ENCODE results near the gene KCTD18.

The KCTD18 gene

GRCh38 chr2:200509612-200510433 lies at the start of gene KCTD18:
KCTD18 (minus strand) TSS chr2:200510068; CDS start chr2:200507016, 3,052 bp downstream.
- peak; percentile 7 for DNase-seq

DNA sequence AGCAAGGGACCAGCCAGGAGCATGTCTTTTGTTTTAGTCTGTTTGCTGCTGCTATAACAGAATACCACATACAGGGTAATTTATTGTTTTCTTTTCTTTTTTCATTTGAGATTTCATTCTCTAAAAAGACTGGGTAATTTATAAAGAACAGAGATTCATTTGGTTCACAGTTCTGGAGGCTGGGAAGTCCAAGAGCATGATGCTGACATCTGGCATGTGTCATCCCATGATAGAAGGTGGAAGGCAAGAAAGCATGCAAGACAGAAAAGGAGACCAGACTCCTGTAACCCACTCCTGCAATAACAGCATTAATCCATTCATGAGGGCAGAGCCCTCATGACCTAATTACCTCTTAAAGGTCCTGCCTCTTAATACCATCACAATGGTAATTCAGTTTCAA lies 30.9 kb upstream of the KCTD18 start:
- DNase-seq = no peak

- no peak for DNase-seq
Measured at GRCh38 chr2:200538139-200538538, 28.3 kb upstream of the KCTD18 start.

GRCh38 chr2:200534572-200534971 lies 24.7 kb upstream of the KCTD18 start:
- DNase-seq = no peak

GRCh38 chr2:200533754-200534153 lies 23.9 kb upstream of the KCTD18 start:
- DNase-seq = no peak

DNA sequence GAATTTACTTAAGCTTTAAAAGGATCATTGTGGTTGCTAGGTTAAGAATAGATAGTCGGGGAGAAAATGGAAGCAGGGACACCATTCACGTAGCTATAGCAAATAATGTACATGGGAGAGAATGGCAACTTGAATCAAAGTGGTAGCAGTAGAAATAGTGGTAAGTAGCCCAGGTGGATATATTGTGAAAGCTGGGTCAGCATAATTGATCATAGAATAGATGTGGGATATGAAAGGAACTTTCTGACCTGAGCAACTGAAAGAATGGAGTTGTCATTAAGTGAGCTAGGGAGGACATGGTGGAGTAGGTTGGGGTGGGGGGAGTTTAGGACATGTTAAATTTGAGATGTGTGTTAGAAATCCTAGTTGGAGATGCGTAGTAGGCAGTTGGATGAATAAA lies 18.4 kb upstream of the KCTD18 start:
- DNase-seq = no peak

DNA sequence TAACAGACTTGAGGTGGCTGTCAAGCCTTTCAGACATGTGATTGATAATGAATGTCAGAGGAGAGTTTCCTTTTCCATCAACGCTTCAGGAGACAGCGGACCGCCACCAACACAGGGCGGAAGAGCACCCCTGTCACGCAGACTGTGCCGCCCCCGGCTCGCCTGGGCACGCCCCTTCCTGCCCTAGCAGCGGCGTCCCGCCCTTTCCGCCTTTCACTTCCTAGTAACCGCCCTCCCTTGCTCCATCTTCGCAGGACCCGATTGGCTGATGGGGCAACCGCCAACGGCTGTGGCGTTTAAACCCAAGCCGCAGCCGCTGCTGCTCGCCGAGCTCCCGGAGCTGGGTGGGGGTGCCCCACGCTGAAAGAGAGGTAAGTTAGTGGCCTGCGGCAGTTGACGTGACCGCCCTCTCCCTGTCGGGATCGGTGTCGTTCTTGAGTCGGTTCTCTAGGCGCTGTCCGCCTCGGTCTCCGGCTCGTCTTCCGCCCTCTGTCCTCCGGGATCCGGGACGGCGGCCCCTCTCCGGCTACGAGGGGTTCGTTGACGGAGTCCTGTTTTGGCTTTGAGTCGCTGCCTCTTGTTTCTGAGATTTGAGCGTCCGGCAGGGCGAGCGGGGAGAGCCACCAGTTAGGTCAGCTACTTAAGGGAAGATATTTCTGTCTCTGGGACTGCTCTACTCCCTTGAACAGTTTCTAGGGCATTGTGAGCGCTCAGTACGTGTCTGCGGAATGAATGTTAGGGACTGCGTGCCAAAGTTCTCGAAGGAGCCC lies 16.2 kb upstream of the KCTD18 start, which contains the start of gene SGO2:
SGO2 (plus strand) TSS at position 326 of the 770 bp plus-strand sequence. CDS start 6,769 bp downstream, outside the sequence.
- peak; percentile 58 for DNase-seq

DNA sequence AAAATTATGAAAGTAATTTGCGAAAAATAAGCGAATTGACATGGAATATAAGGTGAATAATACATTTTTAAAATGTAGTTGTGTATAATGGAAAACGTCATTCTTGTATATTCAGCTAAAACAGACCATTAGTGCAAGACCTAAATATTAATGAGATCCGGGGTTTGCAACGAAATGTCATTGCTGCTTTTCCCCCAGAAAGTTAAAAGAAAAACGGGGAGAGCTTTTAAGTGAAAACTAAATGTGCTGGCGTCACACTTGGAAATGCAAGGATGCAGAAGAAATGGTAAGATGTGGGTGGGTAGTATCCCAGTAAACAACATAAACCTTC lies 15.6 kb upstream of the KCTD18 start:
- DNase-seq = no peak

GRCh38 chr2:200525066-200525465 lies 15.2 kb upstream of the KCTD18 start:
- DNase-seq = no peak

DNA sequence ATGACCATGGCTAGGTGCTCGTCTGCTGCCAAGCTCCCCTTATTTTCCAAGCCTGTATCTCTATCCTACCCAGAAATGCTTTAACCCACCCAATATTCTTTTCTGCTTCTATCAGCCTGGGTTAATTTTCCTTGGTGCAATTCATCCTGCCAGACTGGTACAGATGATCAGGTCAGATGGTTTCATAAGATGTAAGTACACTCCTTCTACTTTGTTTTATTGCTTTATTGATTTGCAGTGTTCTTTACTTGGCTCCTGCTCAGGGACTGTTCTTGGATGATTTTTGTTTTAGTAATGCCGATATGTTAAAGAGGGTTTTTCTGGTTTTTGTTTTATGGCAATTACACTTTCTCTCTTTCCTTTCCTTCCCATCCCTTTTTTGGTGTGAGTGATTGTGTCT lies 13.7 kb upstream of the KCTD18 start:
- DNase-seq = no peak

- DNase-seq = no peak
Measured at GRCh38 chr2:200523158-200523557, 13.3 kb upstream of the KCTD18 start.

- DNase-seq = no peak
Measured at GRCh38 chr2:200515155-200515554, 5.3 kb upstream of the KCTD18 start.

GRCh38 chr2:200509235-200509611 lies 645 bp downstream of the KCTD18 start:
- no peak for DNase-seq

- no peak for DNase-seq
Measured at GRCh38 chr2:200507179-200507578, 2.7 kb downstream of the KCTD18 start.

DNA sequence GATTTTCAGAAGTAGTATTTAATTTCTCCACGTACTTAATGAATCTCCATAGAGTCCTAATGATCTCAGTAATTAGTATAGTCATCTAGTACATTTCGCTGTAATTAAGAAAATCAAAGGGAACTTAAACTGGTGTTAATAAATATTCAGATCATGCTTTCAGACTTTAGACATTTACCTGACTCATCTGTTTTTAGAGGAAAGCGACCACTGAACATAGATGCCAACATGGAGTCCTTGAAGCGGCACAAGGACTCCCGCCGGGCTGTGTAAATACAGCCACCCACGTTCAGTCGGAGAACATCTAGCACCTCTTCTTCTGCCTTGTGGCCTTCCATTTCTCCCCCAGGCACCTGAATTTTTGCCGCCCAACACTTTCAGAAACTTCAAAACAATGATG lies 3.2 kb downstream of the KCTD18 start:
- no peak for DNase-seq

DNA sequence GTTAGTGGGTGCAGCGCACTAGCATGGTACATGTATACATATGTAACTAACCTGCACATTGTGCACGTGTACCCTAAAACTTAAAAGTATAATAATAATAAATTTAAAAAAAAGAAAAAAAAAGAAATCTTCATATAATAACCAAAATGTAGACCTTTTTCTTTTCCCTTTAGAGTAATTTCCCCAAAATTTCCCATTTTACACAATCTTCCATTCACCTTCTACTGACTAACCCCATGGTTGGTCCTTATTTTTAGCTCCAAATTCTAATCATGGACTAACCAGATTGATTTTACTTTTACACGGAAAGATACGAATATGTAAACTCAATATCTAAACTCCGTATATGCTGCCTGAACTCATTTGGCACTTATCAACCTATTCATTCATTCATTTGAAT lies 7.7 kb downstream of the KCTD18 start:
- DNase-seq = no peak

DNA sequence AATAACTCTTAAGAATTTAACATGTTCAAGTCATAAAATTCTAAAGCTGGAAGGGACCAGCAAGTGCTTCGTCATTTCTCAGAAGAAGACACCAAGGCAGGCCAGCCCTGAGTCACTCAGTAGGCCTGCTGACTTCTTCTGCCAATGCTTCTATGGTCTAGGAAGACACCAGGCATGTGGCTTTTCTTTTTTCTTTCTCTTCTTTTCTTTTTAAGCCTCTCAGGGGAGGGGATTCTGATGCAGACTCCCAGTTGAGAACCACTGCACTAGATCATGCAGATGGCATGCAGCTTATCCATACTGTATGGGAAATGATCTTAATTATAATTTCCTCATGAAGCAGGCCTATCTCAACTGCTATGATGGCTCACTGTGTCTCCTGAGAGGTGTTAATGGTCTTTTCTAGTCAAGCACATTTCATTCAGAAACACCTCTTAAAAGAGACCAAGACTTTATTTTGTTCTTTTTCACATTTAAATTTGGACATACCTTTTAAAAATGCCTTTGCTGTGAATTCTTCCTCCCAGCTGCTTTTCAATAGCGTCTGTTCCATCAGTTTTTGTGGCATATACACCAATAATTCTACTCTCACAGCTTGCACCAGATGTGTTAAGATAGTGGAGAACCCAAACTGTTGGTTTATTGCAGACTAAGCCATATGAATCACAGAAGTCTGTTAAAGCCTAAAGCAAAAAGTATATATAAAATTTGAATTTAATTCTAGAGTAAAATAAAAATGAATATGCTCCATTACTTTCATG lies 11.3 kb downstream of the KCTD18 start:
- DNase-seq = no peak

DNA sequence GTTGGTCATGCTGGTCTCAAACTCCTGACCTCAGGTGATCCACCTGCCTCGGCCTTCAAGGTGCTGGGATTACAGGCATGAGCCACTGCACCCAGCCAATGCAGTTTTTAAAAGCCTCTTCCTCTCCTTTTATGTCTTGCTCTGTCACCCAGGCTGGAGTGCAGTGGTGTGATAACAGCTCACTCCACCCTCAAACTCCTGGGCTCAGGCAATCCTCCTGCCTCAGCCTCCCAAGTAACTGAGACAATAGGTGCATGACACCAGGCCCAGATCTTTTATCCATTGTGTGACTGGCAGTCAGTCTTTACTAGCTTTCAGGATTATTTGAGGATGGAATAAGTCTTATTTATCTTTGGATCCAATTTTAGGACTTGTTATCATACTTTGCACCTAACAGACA lies 13.2 kb downstream of the KCTD18 start:
- DNase-seq = no peak

GRCh38 chr2:200494048-200494447 lies 15.8 kb downstream of the KCTD18 start:
- DNase-seq = no peak

DNA sequence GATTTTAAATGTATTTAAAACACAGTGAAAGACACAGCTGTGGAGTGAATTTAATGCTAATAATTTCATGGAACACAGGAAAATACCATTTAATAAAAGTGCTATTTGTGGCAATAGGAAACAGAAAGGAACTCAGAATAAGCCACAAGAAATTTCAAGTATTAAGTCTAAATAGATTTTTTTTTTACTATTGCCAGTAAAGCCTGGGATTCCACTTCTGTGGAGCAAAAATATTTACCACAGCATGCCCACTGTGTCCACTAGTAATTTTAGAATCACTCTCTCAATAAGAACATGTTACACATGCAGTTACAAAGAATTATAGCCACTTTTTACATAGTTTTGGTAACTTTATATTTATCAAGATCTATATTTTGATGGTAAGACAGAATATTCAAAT lies 17.2 kb downstream of the KCTD18 start:
- DNase-seq = no peak

DNA sequence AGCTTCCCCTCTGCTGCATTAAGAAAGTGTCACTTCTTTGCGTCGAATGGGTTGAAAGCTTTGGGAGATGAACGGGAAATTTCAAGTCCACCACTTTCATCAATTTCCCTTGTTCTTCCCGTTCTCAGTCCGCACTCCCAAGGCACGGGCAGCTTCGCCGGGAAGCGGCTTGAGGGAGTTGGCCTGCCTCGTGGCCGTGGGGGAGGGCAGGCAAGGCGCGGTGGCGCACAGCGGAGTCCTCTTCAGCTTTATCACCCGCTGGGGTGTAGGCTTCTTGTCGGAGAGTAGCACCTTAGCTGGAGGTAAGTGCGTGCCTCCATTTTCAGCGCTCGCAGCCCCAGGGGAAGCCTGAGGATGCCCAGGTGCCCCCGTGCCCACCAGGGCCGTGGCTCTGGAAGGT lies 19.9 kb downstream of the KCTD18 start:
- no peak for DNase-seq

DNA sequence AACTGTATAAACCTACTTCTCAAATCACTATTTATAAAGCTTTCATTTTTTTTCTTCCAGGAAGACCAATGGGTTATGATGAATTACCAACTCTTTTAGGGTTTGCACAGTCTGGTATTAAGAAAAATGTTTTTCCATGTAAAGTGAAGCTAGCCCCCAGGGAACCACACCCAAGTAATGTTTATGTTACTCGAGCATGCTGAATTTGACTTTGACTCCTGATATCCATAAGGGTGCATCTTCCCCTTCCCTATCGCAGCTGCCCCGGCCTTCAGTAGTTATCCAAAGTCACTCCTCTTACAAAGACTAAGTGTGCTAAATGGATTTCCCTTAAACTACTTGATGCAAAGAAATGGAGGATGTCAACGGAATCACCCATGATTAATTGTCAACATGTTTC lies 21.7 kb downstream of the KCTD18 start:
- DNase-seq = no peak

GRCh38 chr2:200486529-200486928 lies 23.3 kb downstream of the KCTD18 start:
- no peak for DNase-seq

GRCh38 chr2:200484934-200485333 lies 24.9 kb downstream of the KCTD18 start:
- DNase-seq = no peak

Data from NCI-H524 treated with DMSO at 0.1 percent for 48 hours (cell line).